DMS153 (cell line): ENCODE data around the gene GCNA.
"Not testable (repeated sequence)": the region's sequence is repeated elsewhere in the genome, so short reads cannot be mapped to it uniquely, and the experiment has no call there.

Experiments used
- DNase-seq: peaks from one replicate; lab custom pipeline; 2025; lab: John Stamatoyannopoulos, UW

Gene GCNA

DNA sequence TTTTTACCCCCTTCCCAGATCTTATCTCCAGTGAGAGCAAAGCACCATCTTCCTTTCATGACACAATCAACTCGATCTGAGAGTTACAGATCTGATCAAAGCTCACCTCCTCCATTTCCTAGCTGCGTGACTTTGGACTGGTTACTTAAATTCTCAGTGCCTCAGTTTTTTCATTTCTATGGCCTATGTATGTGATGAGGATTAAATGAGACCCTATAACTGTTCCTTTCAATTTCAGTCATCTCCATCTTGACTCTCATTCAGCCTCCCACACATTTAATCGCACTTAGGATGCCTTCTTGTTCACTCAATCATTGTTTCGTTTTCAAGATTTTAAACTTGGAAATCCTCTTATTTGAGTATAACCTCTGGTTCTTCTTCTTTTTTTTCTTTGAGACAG, 60.2 kb downstream of the GCNA start:
- DNase-seq, result no peak

DNA sequence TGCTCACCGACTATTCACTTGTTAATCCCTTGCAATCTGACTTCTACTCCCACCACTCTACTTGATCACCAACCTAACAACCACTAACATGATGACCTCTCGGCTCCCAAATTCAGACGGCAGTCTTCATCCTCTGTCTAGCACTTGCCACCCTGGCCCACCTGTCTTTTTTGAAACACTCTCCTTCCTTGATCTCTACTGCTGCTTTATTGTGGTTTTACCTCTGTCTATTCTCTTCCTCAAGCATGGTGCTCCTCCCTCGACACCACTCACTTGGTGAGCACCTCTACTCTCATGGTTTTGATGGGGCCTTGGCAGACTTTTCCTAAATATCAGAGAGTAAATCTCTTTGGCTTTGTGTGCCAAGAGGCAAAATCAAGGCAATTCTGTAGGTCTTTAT, 61.8 kb downstream of the GCNA start:
- DNase-seq, result no peak

DNA sequence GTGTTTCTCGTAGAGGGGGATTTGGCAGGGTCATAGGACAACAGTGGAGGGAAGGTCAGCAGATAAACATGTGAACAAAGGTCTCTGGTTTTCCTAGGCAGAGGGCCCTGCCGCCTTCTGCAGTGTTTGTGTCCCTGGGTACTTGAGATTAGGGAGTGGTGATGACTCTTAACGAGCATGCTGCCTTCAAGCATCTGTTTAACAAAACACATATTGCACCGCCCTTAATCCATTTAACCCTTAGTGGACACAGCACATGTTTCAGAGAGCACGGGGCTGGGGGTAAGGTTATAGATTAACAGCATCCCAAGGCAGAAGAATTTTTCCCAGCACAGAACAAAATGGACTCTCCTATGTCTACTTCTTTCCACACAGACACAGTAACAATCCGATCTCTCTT, 66.2 kb downstream of the GCNA start:
- DNase-seq, result not testable (repeated sequence)

DNA sequence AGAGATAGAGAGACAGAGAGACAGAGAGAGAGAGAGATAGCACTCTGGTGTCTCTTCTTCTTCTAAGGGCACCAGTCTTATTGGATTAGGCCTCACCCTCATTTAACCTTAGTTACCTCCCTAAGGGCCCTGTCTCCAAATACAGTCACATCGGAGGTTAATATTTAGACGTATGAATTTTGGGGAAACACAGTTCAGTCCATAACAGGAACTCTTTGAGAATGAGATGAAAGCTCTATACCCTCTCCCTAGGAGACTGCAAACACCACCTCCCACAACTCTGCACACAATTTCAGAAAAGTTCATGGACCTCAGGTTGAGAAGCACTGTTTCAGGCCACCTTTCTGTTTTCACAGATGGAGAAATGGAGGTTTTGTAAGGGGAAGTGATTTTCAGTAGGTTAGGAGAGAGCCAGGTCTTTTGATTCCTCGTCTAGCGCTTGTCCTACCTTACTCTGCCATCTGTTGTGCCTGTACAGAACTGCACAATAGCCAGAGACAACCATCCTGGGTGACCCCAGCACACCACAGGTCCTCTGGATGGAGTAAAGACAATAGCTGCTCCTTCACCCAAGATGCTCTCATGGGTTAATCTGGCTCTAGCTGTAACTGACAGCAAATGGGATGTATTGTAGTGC, 72.2 kb downstream of the GCNA start:
- no peak for DNase-seq

DNA sequence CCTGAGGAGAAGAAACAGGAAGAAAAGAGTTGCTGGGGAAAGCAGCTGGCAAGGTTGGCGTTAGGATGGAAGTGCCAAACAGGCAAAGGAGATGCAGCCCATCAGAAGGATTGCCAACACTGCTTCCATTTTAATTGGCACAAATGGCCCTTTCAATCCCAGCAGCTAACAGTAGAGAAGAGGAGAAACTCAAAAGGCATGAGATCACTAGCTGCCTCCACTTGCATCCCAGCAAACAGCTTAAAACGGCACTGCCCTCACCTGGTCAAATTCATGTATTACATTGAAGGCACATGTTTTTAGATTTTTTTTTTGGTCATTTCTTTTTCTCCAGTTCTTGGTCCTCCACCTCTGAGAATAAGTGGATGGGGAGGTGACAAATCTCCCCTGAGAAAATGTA, 74.2 kb downstream of the GCNA start:
- DNase-seq, result no peak

DNA sequence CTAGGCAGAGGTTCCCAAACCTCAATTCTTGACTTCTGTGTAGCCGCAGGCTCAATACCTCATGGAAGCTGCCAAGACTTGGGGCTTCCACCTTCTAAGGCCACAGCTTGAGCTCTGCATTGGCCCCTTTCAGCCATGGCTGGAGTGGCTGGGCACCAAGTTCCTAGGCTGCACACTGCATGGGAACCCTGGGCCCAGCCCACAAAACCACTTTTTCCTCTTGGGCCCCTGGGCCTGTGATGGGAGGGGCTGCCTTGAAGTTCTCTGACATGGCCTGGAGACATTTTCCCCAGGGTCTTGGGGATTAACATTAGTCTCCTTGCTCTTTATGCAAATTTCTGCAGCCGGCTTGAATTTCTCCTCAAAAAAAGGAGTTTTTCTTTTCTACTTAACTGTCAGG, 75.1 kb downstream of the GCNA start:
- no peak for DNase-seq

DNA sequence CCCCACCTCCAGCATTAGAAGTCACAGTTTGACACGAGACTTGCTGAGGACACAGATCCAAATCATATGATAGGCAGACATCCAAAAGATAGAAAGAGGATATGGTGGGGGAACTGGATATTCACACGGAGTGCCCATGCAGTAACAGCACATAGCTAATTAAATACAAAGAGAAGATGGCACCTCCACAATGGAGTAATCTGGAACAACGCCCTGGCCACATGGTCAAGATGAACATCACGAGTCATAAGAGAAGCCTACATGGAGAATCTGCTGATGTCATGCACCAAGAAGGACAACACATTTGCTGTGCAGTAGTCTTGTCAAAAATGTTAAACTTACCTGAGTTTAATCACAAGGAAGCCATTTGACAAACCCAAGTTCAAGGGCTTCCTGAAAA, 79.0 kb downstream of the GCNA start:
- DNase-seq, result no peak

DNA sequence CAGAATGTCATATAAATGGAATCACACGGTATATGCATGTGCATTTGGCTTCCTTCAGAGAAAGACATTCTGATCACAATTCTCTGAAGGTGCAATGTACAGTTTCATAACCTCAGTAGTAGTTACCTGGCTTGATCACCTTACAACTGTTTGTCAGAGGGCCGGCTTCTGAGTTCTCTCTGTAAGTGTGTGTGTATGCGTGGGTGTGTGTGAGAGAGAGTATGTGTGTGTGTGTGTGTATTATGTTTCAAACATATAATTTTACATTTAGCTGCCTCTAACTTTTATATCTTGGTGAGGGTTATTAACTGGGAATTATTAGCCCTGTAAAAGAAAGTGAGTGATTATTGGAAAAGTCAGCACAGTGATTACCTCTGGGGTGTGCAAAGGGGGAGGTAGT, 81.1 kb downstream of the GCNA start:
- no peak for DNase-seq

DNA sequence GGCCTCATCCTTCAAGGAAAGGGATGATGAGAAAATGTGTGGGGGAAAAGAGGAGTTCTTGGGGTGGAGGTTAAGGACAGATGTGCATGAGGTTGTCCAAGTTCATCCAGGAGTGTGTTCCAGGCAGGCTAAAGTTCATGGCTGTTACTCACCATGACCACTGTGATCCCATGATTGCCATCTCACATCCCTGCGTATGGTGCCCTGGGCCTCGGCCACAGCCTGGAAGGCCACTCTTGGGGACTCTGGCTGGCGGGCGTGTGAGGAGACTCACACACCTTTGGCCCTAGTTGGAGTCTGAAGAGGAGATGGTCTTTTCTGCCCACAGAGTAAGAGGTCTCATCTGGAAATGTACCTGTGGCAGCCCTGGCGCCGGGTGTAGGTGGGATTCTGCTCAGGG, 81.7 kb downstream of the GCNA start:
- DNase-seq, result no peak

DNA sequence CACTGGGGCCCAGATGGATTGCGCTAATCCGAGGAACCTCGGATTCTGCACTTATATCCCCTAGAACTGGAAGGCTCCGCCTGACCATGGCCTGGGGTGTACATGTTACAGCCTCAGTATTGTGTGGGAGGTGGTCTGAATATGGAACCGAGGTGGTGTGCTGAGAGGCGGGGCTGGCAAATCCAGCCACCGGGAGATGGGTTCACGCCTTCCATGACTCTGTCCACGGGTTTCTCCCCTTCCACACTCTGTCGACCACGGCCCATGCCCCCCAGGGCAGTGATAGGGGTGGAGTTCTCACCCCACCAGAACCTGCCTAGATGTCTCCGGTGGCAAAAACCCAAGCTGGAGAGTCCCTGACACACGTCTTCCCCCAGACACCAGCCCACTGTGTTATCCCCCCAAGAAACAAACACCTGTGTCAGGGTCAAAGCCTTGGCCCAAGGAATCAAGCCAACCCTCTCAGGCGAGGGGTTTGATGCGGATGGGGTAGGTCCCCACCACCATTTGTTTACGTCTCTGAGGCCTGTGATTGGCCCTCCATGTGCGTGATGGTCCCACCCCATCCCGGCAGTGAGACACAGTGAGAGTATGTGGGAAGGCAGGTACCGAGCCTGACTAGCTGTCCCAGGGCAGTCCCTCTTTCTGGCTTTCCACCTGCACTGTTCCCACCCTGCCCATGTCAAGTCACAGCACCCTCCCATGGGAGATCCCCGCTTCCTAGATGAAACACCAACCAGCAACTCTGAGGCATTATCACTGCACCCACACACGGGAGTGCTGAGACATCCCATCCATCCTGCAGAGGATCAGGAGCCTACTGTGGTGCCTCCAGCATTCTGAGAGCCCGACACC, 82.6 kb downstream of the GCNA start:
- DNase-seq, result no peak

DNA sequence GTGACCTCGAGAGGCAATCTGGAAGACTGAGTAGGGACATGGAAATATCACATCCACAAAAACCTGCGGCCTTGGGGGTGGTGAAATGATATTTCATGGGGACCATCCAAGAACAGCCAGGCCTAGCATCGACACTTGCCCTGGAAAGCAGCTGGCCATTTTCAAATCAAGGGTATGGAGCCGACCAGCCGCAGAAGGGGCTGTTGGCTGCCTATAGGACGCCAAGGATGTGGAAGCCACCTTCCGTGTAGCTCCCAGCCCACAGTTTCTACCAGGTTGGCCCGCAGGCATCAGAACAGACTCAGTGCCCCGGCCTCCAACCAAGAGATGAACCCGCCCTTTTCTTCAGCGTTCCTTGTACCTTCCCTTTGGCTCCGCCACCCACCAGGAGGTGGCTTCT, 83.7 kb downstream of the GCNA start:
- no peak for DNase-seq

DNA sequence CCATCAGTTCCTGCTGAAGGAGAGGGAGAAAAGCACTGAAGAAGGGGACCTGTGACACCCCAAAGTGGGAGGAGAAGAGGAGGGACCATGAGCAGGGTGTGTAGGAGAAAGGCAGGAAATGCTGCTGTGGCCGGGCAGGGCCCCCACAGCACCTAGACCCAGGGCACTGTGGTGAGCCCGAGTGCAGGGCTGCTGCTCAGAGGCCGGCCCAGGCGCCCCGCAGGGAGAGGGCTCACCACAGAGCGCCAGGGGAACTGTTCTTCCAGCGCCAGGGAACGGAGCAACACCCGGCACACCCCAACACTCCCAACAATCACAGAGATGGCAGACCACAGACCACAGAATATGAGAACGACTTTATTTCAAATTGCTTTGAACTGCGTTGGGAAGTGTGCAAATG, 84.4 kb downstream of the GCNA start:
- DNase-seq, result not testable (repeated sequence)
